ENCODE data around the gene TAS1R3. TPM values are rescaled to one million over a fixed set of nuclear protein-coding genes. Genes with fewer than 3 reads are reported as not detected.

The TAS1R3 gene
- total RNA-seq, 1 donor from 2014 or later, result 0.50 TPM

Small RNA genes lying within 50 kb of the gene (microRNA-seq; reads per million reads assigned to microRNA genes)
- gene MIR6726, result 11.5 reads per million, percentile 38 among the genes with 10 or more reads in this experiment
- gene MIR6727, result 3.6 reads per million, percentile 11 among the genes with 10 or more reads in this experiment
- not detected for gene MIR6808

Other genes with a start within 250 kb of the TAS1R3 start
- 10.6 and 13.9 TPM in 2 replicates for gene C1orf159, start 215.2 kb upstream of the TAS1R3 start, total RNA-seq
- not detected in 2 replicates for gene TTLL10, start 157.4 kb upstream of the TAS1R3 start, total RNA-seq
- 0.65 and 0.66 TPM in 2 replicates for gene TNFRSF18, start 124.7 kb upstream of the TAS1R3 start, total RNA-seq
- gene TNFRSF4, start 117.1 kb upstream of the TAS1R3 start, total RNA-seq, result 0.34 and 0.41 TPM in 2 replicates
- 175 and 180 TPM in 2 replicates for gene SDF4, start 99.3 kb upstream of the TAS1R3 start, total RNA-seq
- gene B3GALT6, start 99.0 kb upstream of the TAS1R3 start, total RNA-seq, result 22.4 and 27.5 TPM in 2 replicates
- gene C1QTNF12, start 84.6 kb upstream of the TAS1R3 start, total RNA-seq, result 3.9 and 4.7 TPM in 2 replicates
- gene UBE2J2, start 57.4 kb upstream of the TAS1R3 start, total RNA-seq, result 58.7 and 67.4 TPM in 2 replicates
- gene SCNN1D, start 50.8 kb upstream of the TAS1R3 start, total RNA-seq, result 4.4 and 5.0 TPM in 2 replicates
- gene ACAP3, start 23.4 kb upstream of the TAS1R3 start, total RNA-seq, result 60.2 and 64.0 TPM in 2 replicates
- gene PUSL1, start 22.7 kb upstream of the TAS1R3 start, total RNA-seq, result 28.0 and 29.4 TPM in 2 replicates
- 75.9 and 84.8 TPM in 2 replicates for gene INTS11, start 6.6 kb upstream of the TAS1R3 start, total RNA-seq
- 25.6 and 28.5 TPM in 2 replicates for gene CPTP, start 6.5 kb upstream of the TAS1R3 start, total RNA-seq
- 54.0 and 55.0 TPM in 2 replicates for gene DVL1, start 18.1 kb downstream of the TAS1R3 start, total RNA-seq
- gene MXRA8, start 27.3 kb downstream of the TAS1R3 start, total RNA-seq, result 112 and 139 TPM in 2 replicates
- gene AURKAIP1, start 43.9 kb downstream of the TAS1R3 start, total RNA-seq, result 135 and 139 TPM in 2 replicates
- gene CCNL2, start 68.1 kb downstream of the TAS1R3 start, total RNA-seq, result 194 and 197 TPM in 2 replicates
- 87.3 and 88.5 TPM in 2 replicates for gene MRPL20, start 76.0 kb downstream of the TAS1R3 start, total RNA-seq
- gene ANKRD65, start 90.0 kb downstream of the TAS1R3 start, total RNA-seq, result 0.64 TPM in 1 of 2 replicates, not detected in the other
- gene VWA1, start 104.4 kb downstream of the TAS1R3 start, total RNA-seq, result 60.4 and 81.2 TPM in 2 replicates
- gene ATAD3C, start 118.4 kb downstream of the TAS1R3 start, total RNA-seq, result 1.8 and 2.5 TPM in 2 replicates
- gene ATAD3B, start 140.5 kb downstream of the TAS1R3 start, total RNA-seq, result 55.3 and 63.0 TPM in 2 replicates
- gene ATAD3A, start 180.9 kb downstream of the TAS1R3 start, total RNA-seq, result 51.1 and 54.9 TPM in 2 replicates
- gene TMEM240, start 209.3 kb downstream of the TAS1R3 start, total RNA-seq, result 7.0 and 9.0 TPM in 2 replicates
- gene SSU72, start 243.6 kb downstream of the TAS1R3 start, total RNA-seq, result 143 and 145 TPM in 2 replicates

Data from astrocyte (in vitro differentiated cells and primary cell).